Liver (tissue), 9 donors: Measurements from ENCODE around the gene AMIGO1. TPM values are rescaled to one million over a fixed set of nuclear protein-coding genes. Genes with fewer than 3 reads are reported as not detected.

Experiments used
- DNase-seq: peaks from one replicate; pipeline ENCODE4 v3.0.0-alpha.2; 2017; ENCODE audit warnings: low spot score
- H3K27ac ChIP-seq, 2 donors: one replicate each; pipeline ENCODE4 v1.7.0; 2013; ENCODE audit warnings: inconsistent platforms in 2 of 2, low read length in 2 of 2, control low read depth in 1 of 2, low read depth in 1 of 2, mild to moderate bottlenecking in 1 of 2
- H3K27me3 ChIP-seq, 4 donors: one replicate each; pipeline versions ENCODE4 v1.6.1 to v1.7.0; 2013; ENCODE audit warnings: low read length in 3 of 4, inconsistent platforms in 1 of 4, mild to moderate bottlenecking in 1 of 4, moderate library complexity in 1 of 4; ENCODE audit not compliant: control insufficient read depth in 4 of 4, insufficient read depth in 4 of 4
- H3K36me3 ChIP-seq, 4 donors: one replicate each; pipeline versions ENCODE4 v1.6.1 to v1.7.0; 2013; ENCODE audit warnings: low read length in 3 of 4, mild to moderate bottlenecking in 3 of 4, low read depth in 1 of 4, moderate library complexity in 1 of 4; ENCODE audit not compliant: control insufficient read depth in 4 of 4, insufficient read depth in 3 of 4
- H3K4me1 ChIP-seq, 4 donors: one replicate each; pipeline versions ENCODE4 v1.6.1 to v1.7.0; 2013; ENCODE audit warnings: low read length in 3 of 4, mild to moderate bottlenecking in 3 of 4, moderate library complexity in 1 of 4; ENCODE audit not compliant: control insufficient read depth in 4 of 4, insufficient read depth in 4 of 4
- H3K4me3 ChIP-seq, 3 donors: one replicate each; pipeline versions ENCODE4 v1.6.1 to v1.7.0; 2013; ENCODE audit warnings: low read length in 3 of 3, control low read depth in 1 of 3, low read depth in 1 of 3, mild to moderate bottlenecking in 1 of 3
- H3K9ac ChIP-seq, 2 donors: one replicate each; pipeline ENCODE4 v1.7.0; 2013; ENCODE audit warnings: low read length in 2 of 2, mild to moderate bottlenecking in 2 of 2, moderate library complexity in 2 of 2, control low read depth in 1 of 2, low read depth in 1 of 2
- H3K9me3 ChIP-seq, 4 donors: one replicate each; pipeline versions ENCODE4 v1.6.1 to v1.7.0; 2013; ENCODE audit warnings: low read length in 3 of 4; ENCODE audit not compliant: control insufficient read depth in 4 of 4
- EGR1 ChIP-seq, 2 donors: IDR thresholded peaks; 2 replicates each; pipeline ENCODE4 v1.6.1; 2016 to 2018; ENCODE audit warnings: antibody characterized with exemption in 2 of 2, low read depth in 2 of 2
- FOXA1 ChIP-seq: IDR thresholded peaks from 2 replicates; pipeline ENCODE4 v1.6.1; 2016; ENCODE audit warnings: antibody characterized with exemption
- FOXA2 ChIP-seq: IDR thresholded peaks from 2 replicates; pipeline ENCODE4 v1.6.1; 2016; ENCODE audit warnings: antibody characterized with exemption
- GABPA ChIP-seq, 2 donors: IDR thresholded peaks in 1 of 2; conservative IDR thresholded peaks in 1 of 2; 2 replicates each; pipeline ENCODE4 v1.6.1; 2016; ENCODE audit warnings: antibody characterized with exemption in 2 of 2, mild to moderate bottlenecking in 1 of 2, moderate library complexity in 1 of 2
- HNF4A ChIP-seq, 2 donors: conservative IDR thresholded peaks; 2 replicates each; pipeline ENCODE4 v1.6.1; 2016; ENCODE audit warnings: antibody characterized with exemption in 2 of 2, mild to moderate bottlenecking in 2 of 2
- HNF4G ChIP-seq: IDR thresholded peaks from 2 replicates; pipeline ENCODE4 v1.6.1; 2016; ENCODE audit warnings: antibody characterized with exemption
- JUND ChIP-seq, 2 donors: IDR thresholded peaks; 2 replicates each; pipeline ENCODE4 v1.6.1; 2016; ENCODE audit warnings: antibody characterized with exemption in 2 of 2
- MAX ChIP-seq: IDR thresholded peaks from 2 replicates; pipeline ENCODE4 v1.6.1; 2016; ENCODE audit warnings: antibody characterized with exemption
- NR2F2 ChIP-seq: IDR thresholded peaks from 2 replicates; pipeline ENCODE4 v1.6.1; 2016; ENCODE audit warnings: antibody characterized with exemption
- RAD21 ChIP-seq, 2 donors: IDR thresholded peaks; 2 replicates each; pipeline ENCODE4 v1.6.1; 2016; ENCODE audit warnings: antibody characterized with exemption in 2 of 2, mild to moderate bottlenecking in 2 of 2
- REST ChIP-seq: IDR thresholded peaks from 2 replicates; pipeline ENCODE4 v1.6.1; 2016; ENCODE audit warnings: antibody characterized with exemption, mild to moderate bottlenecking
- RXRA ChIP-seq, 2 donors: IDR thresholded peaks; 2 replicates each; pipeline ENCODE4 v1.6.1; 2017 to 2018; ENCODE audit warnings: antibody characterized with exemption in 2 of 2, mild to moderate bottlenecking in 1 of 2
- TAF1 ChIP-seq: conservative IDR thresholded peaks from 2 replicates; pipeline ENCODE4 v1.6.1; 2016; ENCODE audit warnings: antibody characterized with exemption, mild to moderate bottlenecking
- YY1 ChIP-seq: IDR thresholded peaks from 2 replicates; pipeline ENCODE4 v1.6.1; 2016; ENCODE audit warnings: antibody characterized with exemption, mild to moderate bottlenecking
- WGBS: extraction: QIAGEN DNeasy Blood & Tissue Kit; methylation state at CpG from one replicate; pipeline ENCODE4 v1.1.7; 2013; 5-methylcytosine and 5-hydroxymethylcytosine counted together
- polyA plus RNA-seq, 2 donors: library from polyadenylated mRNA; stranded (reverse) in 1 of 2; unstranded in 1 of 2; fragments of 200-250 nt in 1 of 2; fragments of >200 nt in 1 of 2; fragmentation: Nextera tagmentation in 1 of 2; extraction: Ambion mirVana in 1 of 2; gene quantifications; one replicate each; pipeline versions ENCODE4 v1.2.1 to v1.2.3, GENCODE V29; 2013 to 2015
- total RNA-seq, 2 donors: library from RNA; depleted of rRNA; stranded (reverse); fragments of >200 nt; gene quantifications; one replicate each; pipeline ENCODE4 v1.2.3, GENCODE V29; 2014
- TF ChIP-seq, protein P1 (sequence below): IDR thresholded peaks from 2 replicates; pipeline ENCODE4 v1.6.1; 2016; ENCODE audit warnings: antibody characterized with exemption
- TF ChIP-seq, protein P2 (sequence below): IDR thresholded peaks from 2 replicates; pipeline ENCODE4 v1.6.1; 2016; ENCODE audit warnings: antibody characterized with exemption
- donor health status: healthy.
- donor health status: healthy.
- donor health status: healthy.
- donor health status: healthy.
- donor health status: healthy.

The AMIGO1 gene
- total and polyA plus RNA-seq, 4 donors, result 0.75 to 4.6 (median 1.9) TPM

DNA sequence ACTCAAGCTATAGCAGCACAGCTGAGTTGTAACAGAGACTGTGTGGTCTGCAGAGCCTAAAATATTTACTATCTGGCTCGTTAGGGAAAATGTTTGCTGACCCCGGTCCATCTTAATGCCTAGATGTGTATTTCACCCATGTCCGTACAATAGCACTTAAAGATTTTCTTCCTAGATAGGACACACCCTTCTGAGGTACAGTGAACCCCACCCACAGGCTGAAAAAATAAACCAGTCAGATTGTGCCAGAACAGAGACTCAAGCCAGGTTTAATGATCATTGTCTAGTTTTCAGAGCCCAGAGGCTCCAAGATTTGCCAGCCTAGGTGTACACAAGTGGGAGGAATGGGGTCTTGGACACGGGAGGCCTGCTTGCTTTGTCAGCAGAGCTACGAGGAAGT, 5.6 kb downstream of the AMIGO1 start:
- 77% methylated on average over 5 of the region's 5 CpGs for whole genome bisulfite sequencing
- Histone ChIP-seq H3K36me3 (peaks cover 0 to 2% (median 0%) of the 10 kb centered on the region in 4 donors), H3K9ac (no peak overlapping the region), H3K27ac (no peak overlapping the region), H3K9me3 (no peaks in the 10 kb centered on the region), H3K4me1 (peaks cover 0 to 6% (median 3%) of the 10 kb centered on the region in 4 donors), H3K27me3 (no peaks in the 10 kb centered on the region), H3K4me3 (no peak overlapping the region)
- no peak for DNase-seq
- TF ChIP-seq RXRA (IDR thresholded peaks at IDR 0.05), result no peak
- TF ChIP-seq TAF1, result no peak
- TF ChIP-seq FOXA2, result no peak
- TF ChIP-seq MAX, result no peak
- no peak for TF ChIP-seq JUND (IDR thresholded peaks at IDR 0.05)
- TF ChIP-seq, protein P1, sequence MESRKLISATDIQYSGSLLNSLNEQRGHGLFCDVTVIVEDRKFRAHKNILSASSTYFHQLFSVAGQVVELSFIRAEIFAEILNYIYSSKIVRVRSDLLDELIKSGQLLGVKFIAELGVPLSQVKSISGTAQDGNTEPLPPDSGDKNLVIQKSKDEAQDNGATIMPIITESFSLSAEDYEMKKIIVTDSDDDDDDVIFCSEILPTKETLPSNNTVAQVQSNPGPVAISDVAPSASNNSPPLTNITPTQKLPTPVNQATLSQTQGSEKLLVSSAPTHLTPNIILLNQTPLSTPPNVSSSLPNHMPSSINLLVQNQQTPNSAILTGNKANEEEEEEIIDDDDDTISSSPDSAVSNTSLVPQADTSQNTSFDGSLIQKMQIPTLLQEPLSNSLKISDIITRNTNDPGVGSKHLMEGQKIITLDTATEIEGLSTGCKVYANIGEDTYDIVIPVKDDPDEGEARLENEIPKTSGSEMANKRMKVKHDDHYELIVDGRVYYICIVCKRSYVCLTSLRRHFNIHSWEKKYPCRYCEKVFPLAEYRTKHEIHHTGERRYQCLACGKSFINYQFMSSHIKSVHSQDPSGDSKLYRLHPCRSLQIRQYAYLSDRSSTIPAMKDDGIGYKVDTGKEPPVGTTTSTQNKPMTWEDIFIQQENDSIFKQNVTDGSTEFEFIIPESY, result no peak
- no peak for TF ChIP-seq REST
- no peak for TF ChIP-seq HNF4G
- no peak for TF ChIP-seq HNF4A (conservative IDR thresholded peaks at IDR 0.05)
- no peak for TF ChIP-seq RAD21 (IDR thresholded peaks at IDR 0.05)
- TF ChIP-seq, protein P2, sequence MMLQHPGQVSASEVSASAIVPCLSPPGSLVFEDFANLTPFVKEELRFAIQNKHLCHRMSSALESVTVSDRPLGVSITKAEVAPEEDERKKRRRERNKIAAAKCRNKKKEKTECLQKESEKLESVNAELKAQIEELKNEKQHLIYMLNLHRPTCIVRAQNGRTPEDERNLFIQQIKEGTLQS, result no peak
- TF ChIP-seq NR2F2, result no peak

DNA sequence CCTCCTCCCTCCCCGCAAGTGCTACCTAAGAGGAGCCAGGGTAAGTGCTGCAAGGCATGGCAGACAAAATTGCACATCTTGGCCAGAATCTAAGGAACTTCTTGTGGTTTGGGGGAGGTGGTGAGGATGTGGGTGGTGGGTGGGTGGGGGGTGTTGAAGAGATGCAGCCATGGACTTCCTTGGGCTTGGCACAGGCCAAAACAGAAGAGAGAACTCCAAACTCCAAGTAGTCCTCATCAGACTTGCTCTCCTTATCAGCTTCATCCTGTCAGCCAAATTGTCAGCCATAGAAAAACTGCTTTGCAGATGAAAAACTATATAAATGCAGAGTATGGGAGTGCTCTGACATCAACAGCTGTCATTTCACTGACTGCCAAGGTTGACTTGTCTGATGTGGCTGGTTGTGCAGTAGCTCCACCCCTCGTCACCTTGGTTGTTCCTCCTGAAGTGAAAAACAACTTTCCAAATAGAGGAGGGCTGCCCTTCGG, 7.1 kb downstream of the AMIGO1 start:
- TF ChIP-seq, protein P1, result no peak
- TF ChIP-seq GABPA (IDR thresholded peaks at IDR 0.05 in 1 of 2, conservative IDR thresholded peaks at IDR 0.05 in 1 of 2), result no peak
- TF ChIP-seq, protein P2, result no peak
- no peak for TF ChIP-seq RAD21 (IDR thresholded peaks at IDR 0.05)
- no peak for TF ChIP-seq EGR1 (IDR thresholded peaks at IDR 0.05; ENCODE audit: low read depth in 2 of 2)
- TF ChIP-seq FOXA1, result no peak
- no peak for TF ChIP-seq HNF4G
- TF ChIP-seq FOXA2, result no peak
- no peak for TF ChIP-seq REST
- TF ChIP-seq MAX, result no peak
- TF ChIP-seq HNF4A (conservative IDR thresholded peaks at IDR 0.05), result no peak
- TF ChIP-seq YY1, result no peak
- TF ChIP-seq JUND (IDR thresholded peaks at IDR 0.05), result no peak
- Histone ChIP-seq H3K9me3 (no peaks in the 10 kb centered on the region), H3K9ac (no peak overlapping the region), H3K27ac (no peak overlapping the region), H3K36me3 (peaks cover 0 to 3% (median 2%) of the 10 kb centered on the region in 4 donors), H3K27me3 (no peaks in the 10 kb centered on the region), H3K4me1 (no peaks in the 10 kb centered on the region), H3K4me3 (no peak overlapping the region)
- no peak for DNase-seq
- WGBS, result 86% methylated on average over 3 of the region's 3 CpGs
